Mesendoderm (in vitro differentiated cells): ENCODE results near the gene NOC2L.
"Not testable (repeated sequence)": the region's sequence is repeated elsewhere in the genome, so short reads cannot be mapped to it uniquely, and the experiment has no call there.

Experiments
- DNase-seq: peaks from one replicate; pipeline ENCODE4 v3.0.0; 2013
- H2AK5ac ChIP-seq: 2 replicates; pipeline ENCODE4 v1.6.1; 2013; ENCODE audit warnings: low read length, inconsistent platforms
- H2BK120ac ChIP-seq: 2 replicates; pipeline ENCODE4 v1.6.1; 2013; ENCODE audit warnings: low read depth, mild to moderate bottlenecking, low read length, moderate library complexity, mixed read lengths
- H2BK15ac ChIP-seq: replicated peaks from 2 replicates; pipeline ENCODE4 v1.6.1; 2013; ENCODE audit warnings: low read depth, mild to moderate bottlenecking, moderate library complexity
- H2BK5ac ChIP-seq: 2 replicates; pipeline ENCODE4 v1.6.1; 2013; ENCODE audit warnings: low read length, inconsistent platforms
- H3K18ac ChIP-seq: 2 replicates; pipeline ENCODE4 v1.6.1; 2013; ENCODE audit warnings: mild to moderate bottlenecking, low read length, mixed read lengths
- H3K23ac ChIP-seq: one replicate; pipeline ENCODE4 v1.6.1; 2013; ENCODE audit warnings: low read length
- H3K27ac ChIP-seq: 2 replicates; pipeline ENCODE4 v1.5.1; 2013; ENCODE audit warnings: low read depth, mild to moderate bottlenecking, inconsistent platforms, low read length, moderate library complexity
- H3K27me3 ChIP-seq: 2 replicates; pipeline ENCODE4 v1.6.1; 2013; ENCODE audit warnings: low read length, control low read depth, mild to moderate bottlenecking, inconsistent platforms; ENCODE audit not compliant: insufficient read depth, poor library complexity
- H3K36me3 ChIP-seq: 2 replicates; pipeline ENCODE4 v1.6.1; 2013; ENCODE audit warnings: low read length, inconsistent platforms; ENCODE audit not compliant: control insufficient read depth, insufficient read depth
- H3K4ac ChIP-seq: one replicate; pipeline ENCODE4 v1.6.1; 2013; ENCODE audit warnings: low read depth, mild to moderate bottlenecking, low read length, moderate library complexity
- H3K4me1 ChIP-seq: 2 replicates; pipeline ENCODE4 v1.6.1; 2013; ENCODE audit warnings: low read depth, low read length, inconsistent platforms; ENCODE audit not compliant: control insufficient read depth
- H3K4me2 ChIP-seq: 2 replicates; pipeline ENCODE4 v1.6.1; 2013; ENCODE audit warnings: low read length
- H3K4me3 ChIP-seq: 2 replicates; pipeline ENCODE4 v1.5.1; 2013; ENCODE audit warnings: mild to moderate bottlenecking, low read length
- H3K56ac ChIP-seq: one replicate; pipeline ENCODE4 v1.6.1; 2013; ENCODE audit warnings: low read length
- H3K79me1 ChIP-seq: 2 replicates; pipeline ENCODE4 v1.6.1; 2013; ENCODE audit warnings: low read length, inconsistent platforms
- H3K79me2 ChIP-seq: 2 replicates; pipeline ENCODE4 v1.6.1; 2013; ENCODE audit warnings: mild to moderate bottlenecking, low read length; ENCODE audit not compliant: control insufficient read depth, insufficient read depth
- H3K9ac ChIP-seq: 2 replicates; pipeline ENCODE4 v1.6.1; 2013; ENCODE audit warnings: low read length, inconsistent platforms
- H4K5ac ChIP-seq: one replicate; pipeline ENCODE4 v1.6.1; 2013; ENCODE audit warnings: low read length
- H4K8ac ChIP-seq: one replicate; pipeline ENCODE4 v1.6.1; 2013; ENCODE audit warnings: low read depth, mild to moderate bottlenecking, control low read depth, low read length, moderate library complexity
- WGBS: extraction: QIAGEN DNeasy Blood & Tissue Kit; methylation state at CpG from one replicate; pipeline ENCODE4 v1.1.7; 2013; ENCODE audit warnings: low lambda C conversion rate, missing lambda C conversion rate; ENCODE audit not compliant: insufficient coverage; ENCODE audit errors: extremely low coverage; 5-methylcytosine and 5-hydroxymethylcytosine counted together

Gene NOC2L

DNA sequence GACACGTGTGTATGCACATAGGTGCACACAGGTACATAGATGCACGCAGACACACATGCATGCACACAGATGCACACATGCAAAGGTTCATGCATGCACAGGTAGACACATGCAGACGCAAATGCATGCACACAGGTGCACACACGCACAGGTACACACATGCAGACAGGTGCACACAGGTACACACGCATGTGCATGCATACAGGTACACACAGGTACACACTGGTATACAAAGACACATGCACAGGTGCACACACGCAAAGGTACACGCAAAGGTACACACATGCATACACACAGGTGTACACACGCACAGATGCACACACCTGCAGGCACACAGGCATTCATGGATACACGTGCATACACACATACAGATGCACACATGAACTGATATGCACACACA, 8.8 kb downstream of the NOC2L start:
- no peak overlapping the region for H2BK15ac ChIP-seq
- peaks cover 30% of the 10 kb centered on the region for H3K36me3 ChIP-seq
- H3K4me2 ChIP-seq: no peak overlapping the region
- H2BK120ac ChIP-seq: no peak overlapping the region
- H3K18ac ChIP-seq: no peak overlapping the region
- H3K27ac ChIP-seq: no peak overlapping the region
- H3K79me2 ChIP-seq: no peaks in the 10 kb centered on the region
- H3K56ac ChIP-seq: no peak overlapping the region
- H3K9ac ChIP-seq: no peak overlapping the region
- H3K4me1 ChIP-seq: no peaks in the 10 kb centered on the region
- no peak overlapping the region for H2AK5ac ChIP-seq
- DNase-seq: no peak
- H3K79me1 ChIP-seq: peaks cover 7% of the 10 kb centered on the region
- no peak overlapping the region for H3K4ac ChIP-seq
- H3K4me3 ChIP-seq: no peak overlapping the region
- no peak overlapping the region for H2BK5ac ChIP-seq
- H4K5ac ChIP-seq: no peak overlapping the region
- H4K8ac ChIP-seq: no peak overlapping the region
- no peak overlapping the region for H3K23ac ChIP-seq
- no peaks in the 10 kb centered on the region for H3K27me3 ChIP-seq
- no CpG with 5 or more reads among the region's 9 CpGs for WGBS

DNA sequence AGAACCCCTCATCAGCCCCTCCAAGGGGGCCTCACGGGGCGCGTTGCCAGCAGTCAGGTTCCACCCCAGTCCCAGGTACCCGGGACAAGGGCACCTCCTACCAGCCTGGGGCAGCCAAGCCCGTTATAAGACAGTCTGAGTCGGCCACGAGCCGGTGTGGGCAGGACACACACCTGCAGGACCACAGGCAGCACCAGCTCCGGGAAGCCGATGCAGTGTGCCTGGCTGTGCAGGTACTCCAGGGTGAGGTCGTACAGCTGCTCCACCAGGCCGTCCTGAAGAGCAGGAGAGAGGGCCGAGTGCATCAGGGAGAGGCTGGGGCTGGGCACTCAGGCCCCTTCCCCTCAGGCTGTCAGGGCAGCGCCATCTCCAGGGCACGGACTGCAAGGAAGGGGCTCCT, 11.1 kb downstream of the NOC2L start:
- H2BK5ac ChIP-seq: no peak overlapping the region
- no peak overlapping the region for H3K23ac ChIP-seq
- no peak overlapping the region for H3K4ac ChIP-seq
- peaks cover 7% of the 10 kb centered on the region for H3K79me1 ChIP-seq
- H3K27ac ChIP-seq: no peak overlapping the region
- H3K27me3 ChIP-seq: no peaks in the 10 kb centered on the region
- H3K36me3 ChIP-seq: peaks cover 21% of the 10 kb centered on the region
- WGBS: no CpG with 5 or more reads among the region's 15 CpGs
- no peak for DNase-seq
- H2BK120ac ChIP-seq: no peak overlapping the region
- H3K18ac ChIP-seq: no peak overlapping the region
- H3K4me3 ChIP-seq: no peak overlapping the region
- H3K56ac ChIP-seq: no peak overlapping the region
- no peaks in the 10 kb centered on the region for H3K4me1 ChIP-seq
- no peak overlapping the region for H4K5ac ChIP-seq
- no peak overlapping the region for H2BK15ac ChIP-seq
- no peaks in the 10 kb centered on the region for H3K79me2 ChIP-seq
- H3K4me2 ChIP-seq: no peak overlapping the region
- no peak overlapping the region for H4K8ac ChIP-seq
- H2AK5ac ChIP-seq: no peak overlapping the region
- H3K9ac ChIP-seq: no peak overlapping the region

DNA sequence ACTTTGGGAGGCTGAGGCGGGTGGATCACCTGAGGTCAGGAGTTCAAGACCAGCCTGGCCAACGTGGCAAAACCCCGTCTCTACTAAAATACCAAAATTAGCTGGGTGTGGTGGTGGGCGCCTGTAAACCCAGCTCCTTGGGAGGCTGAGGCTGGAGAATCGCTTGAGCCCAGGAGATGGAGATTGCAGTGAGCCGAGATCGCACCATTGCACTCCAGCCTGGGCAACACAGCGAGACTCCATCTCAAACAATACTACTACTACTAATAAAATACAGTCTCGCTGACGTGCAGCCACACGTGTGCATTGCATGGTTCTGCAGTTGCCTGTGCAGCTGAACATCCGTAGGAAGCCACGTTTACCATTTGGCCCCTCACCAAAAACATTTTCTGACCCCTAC, 12.2 kb downstream of the NOC2L start:
- H3K23ac ChIP-seq, H4K5ac ChIP-seq, H3K4me2 ChIP-seq, H3K79me1 ChIP-seq, DNase-seq, H3K9ac ChIP-seq, H3K4me3 ChIP-seq, H2BK15ac ChIP-seq, H3K56ac ChIP-seq, H3K18ac ChIP-seq, H3K4ac ChIP-seq, H2BK120ac ChIP-seq, H3K4me1 ChIP-seq, H4K8ac ChIP-seq, H3K79me2 ChIP-seq, H3K27ac ChIP-seq, H2AK5ac ChIP-seq, H2BK5ac ChIP-seq, H3K27me3 ChIP-seq: not testable (repeated sequence)
- no CpG with 5 or more reads among the region's 13 CpGs for WGBS
- peaks cover 17% of the 10 kb centered on the region for H3K36me3 ChIP-seq

DNA sequence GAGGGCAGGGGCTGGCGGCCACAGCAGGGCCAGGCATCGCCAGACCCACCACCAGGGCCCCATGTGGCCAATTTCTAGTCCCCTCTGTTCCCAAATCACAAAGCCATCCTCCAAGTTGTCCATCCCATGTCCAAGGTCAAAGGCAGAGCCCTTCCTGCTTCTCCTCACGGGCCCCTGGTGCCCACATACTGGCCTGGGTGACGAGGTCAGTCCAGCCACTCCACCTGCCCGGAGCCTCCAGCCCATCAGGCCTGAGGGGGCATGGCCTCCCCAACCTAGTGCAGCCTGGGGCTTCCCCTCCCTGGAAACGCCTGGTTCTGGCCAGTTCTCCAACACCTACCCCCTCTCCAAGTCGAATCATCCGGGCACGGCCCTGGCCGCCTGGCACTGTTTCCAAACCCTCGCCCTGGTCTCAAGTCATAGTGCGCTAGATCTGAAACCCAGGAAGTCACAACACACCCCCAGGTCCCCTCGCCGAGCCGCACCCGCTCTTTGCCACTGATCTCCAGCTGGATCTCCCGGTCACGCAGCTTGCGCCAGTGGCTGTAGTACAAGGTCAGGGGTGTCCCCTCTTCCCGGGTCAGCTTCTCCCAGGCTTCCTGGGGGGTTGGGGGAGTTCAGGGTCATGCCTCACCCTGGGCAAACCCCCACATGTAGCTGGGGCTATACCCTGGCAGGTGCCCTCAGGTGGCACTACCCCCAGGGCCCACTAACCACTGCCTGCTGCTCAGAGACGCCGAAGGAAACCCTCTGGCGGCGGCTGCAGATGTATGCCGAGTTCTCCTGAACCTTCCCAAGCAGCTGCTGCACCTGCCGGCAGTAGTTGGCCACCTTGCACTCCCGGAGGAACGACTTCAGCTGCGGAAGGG, 13.1 kb downstream of the NOC2L start:
- no peak for DNase-seq
- Histone ChIP-seq H3K4me1 (no peaks in the 10 kb centered on the region), H3K4me2 (no peak overlapping the region), H2AK5ac (no peak overlapping the region), H3K23ac (no peak overlapping the region), H3K36me3 (peaks cover 16% of the 10 kb centered on the region), H2BK5ac (no peak overlapping the region), H3K4ac (no peak overlapping the region), H2BK15ac (no peak overlapping the region), H2BK120ac (no peak overlapping the region), H3K79me1 (peaks cover 7% of the 10 kb centered on the region), H3K56ac (no peak overlapping the region), H3K27me3 (no peaks in the 10 kb centered on the region), H3K27ac (no peak overlapping the region), H3K18ac (no peak overlapping the region), H3K79me2 (no peaks in the 10 kb centered on the region), H3K4me3 (no peak overlapping the region), H4K8ac (no peak overlapping the region), H4K5ac (no peak overlapping the region), H3K9ac (no peak overlapping the region)
- WGBS: no CpG with 5 or more reads among the region's 29 CpGs

- Histone ChIP-seq H3K18ac (no peak overlapping the region), H3K4me2 (no peak overlapping the region), H3K23ac (no peak overlapping the region), H2BK5ac (no peak overlapping the region), H3K4me1 (peaks cover 3% of the 10 kb centered on the region), H3K27ac (no peak overlapping the region), H3K79me1 (no peaks in the 10 kb centered on the region), H4K5ac (no peak overlapping the region), H2AK5ac (no peak overlapping the region), H3K27me3 (no peaks in the 10 kb centered on the region), H3K4me3 (no peak overlapping the region), H4K8ac (no peak overlapping the region), H2BK120ac (no peak overlapping the region), H3K79me2 (no peaks in the 10 kb centered on the region), H3K36me3 (peaks cover 5% of the 10 kb centered on the region), H3K9ac (no peak overlapping the region), H2BK15ac (no peak overlapping the region), H3K4ac (no peak overlapping the region), H3K56ac (no peak overlapping the region)
- WGBS: no CpG with 5 or more reads among the region's 28 CpGs
- DNase-seq: no peak
Measured at GRCh38 chr1:944341-945325, 14.4 kb downstream of the NOC2L start.
